ENCODE data around the gene AFMID.
"Not testable (repeated sequence)": the region's sequence is repeated elsewhere in the genome, so short reads cannot be mapped to it uniquely, and the experiment has no call there.

Gene AFMID

GRCh38 chr17:78223765-78224164 is 36.6 kb downstream of the AFMID start:
- DNase-seq (ENCODE audit: low read depth, low spot score): no peak

DNA sequence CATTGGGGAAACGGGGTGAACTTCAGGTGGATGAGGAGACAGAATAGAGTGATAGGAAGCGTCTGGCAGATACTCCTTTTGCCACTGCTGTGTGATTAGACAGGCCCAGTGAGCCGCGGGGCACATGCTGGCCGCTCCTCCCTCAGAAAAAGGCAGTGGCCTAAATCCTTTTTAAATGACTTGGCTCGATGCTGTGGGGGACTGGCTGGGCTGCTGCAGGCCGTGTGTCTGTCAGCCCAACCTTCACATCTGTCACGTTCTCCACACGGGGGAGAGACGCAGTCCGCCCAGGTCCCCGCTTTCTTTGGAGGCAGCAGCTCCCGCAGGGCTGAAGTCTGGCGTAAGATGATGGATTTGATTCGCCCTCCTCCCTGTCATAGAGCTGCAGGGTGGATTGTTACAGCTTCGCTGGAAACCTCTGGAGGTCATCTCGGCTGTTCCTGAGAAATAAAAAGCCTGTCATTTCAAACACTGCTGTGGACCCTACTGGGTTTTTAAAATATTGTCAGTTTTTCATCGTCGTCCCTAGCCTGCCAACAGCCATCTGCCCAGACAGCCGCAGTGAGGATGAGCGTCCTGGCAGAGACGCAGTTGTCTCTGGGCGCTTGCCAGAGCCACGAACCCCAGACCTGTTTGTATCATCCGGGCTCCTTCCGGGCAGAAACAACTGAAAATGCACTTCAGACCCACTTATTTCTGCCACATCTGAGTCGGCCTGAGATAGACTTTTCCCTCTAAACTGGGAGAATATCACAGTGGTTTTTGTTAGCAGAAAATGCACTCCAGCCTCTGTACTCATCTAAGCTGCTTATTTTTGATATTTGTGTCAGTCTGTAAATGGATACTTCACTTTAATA is 37.3 kb downstream of the AFMID start:
- no peak for DNase-seq (ENCODE audit: low read depth, low spot score)

DNA sequence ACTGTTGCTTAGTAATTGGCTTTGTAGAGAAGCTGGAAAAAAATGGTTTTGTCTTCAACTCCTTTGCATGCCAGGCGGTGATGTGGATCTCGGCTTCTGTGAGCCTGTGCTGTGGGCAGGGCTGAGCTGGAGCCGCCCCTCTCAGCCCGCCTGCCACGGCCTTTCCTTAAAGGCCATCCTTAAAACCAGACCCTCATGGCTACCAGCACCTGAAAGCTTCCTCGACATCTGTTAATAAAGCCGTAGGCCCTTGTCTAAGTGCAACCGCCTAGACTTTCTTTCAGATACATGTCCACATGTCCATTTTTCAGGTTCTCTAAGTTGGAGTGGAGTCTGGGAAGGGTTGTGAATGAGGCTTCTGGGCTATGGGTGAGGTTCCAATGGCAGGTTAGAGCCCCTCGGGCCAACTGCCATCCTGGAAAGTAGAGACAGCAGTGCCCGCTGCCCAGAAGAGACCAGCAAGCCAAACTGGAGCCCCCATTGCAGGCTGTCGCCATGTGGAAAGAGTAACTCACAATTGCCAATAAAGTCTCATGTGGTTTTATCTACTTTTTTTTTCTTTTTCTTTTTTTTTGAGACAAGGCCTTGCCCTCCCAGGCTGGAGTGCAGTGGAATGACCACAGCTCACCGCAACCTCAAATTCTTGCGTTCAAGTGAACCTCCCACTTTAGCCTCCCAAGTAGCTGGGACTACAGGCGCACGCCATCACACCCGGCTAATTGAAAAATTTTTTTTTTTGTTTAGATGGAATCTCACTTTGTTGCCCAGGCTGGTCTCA is 38.1 kb downstream of the AFMID start:
- no peak for DNase-seq (ENCODE audit: low read depth, low spot score)

DNA sequence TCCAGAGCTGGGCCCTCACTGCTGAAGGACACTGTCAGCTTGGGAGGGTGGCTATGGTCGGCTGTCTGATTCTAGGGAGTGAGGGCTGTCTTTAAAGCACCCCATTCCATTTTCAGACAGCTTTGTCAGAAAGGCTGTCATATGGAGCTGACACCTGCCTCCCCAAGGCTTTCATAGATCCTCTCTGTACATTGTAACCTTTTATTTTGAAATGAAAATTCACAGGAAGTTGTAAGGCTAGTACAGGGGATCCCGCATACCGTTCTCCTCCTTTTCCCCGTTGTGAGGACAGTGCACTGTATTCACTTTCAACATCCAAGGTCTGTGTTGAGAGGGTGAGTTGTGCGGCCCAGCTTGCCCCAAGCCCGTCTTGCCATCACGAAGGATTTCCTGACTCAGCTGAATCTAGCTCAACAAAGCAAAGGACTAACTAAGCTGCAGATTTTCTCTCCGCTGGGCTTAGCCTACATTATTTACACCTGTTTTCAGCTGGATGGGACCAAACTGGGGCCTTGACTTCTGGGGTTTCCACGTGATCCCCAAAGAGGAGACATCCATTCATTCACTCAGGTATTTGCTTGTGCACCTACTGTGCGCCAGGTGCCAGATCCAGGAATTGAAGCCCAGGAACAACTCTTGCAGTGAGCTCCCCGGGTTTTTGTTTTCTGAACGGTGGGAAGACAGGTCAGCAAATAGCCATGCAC is 39.0 kb downstream of the AFMID start:
- no peak for DNase-seq (ENCODE audit: low read depth, low spot score)

DNA sequence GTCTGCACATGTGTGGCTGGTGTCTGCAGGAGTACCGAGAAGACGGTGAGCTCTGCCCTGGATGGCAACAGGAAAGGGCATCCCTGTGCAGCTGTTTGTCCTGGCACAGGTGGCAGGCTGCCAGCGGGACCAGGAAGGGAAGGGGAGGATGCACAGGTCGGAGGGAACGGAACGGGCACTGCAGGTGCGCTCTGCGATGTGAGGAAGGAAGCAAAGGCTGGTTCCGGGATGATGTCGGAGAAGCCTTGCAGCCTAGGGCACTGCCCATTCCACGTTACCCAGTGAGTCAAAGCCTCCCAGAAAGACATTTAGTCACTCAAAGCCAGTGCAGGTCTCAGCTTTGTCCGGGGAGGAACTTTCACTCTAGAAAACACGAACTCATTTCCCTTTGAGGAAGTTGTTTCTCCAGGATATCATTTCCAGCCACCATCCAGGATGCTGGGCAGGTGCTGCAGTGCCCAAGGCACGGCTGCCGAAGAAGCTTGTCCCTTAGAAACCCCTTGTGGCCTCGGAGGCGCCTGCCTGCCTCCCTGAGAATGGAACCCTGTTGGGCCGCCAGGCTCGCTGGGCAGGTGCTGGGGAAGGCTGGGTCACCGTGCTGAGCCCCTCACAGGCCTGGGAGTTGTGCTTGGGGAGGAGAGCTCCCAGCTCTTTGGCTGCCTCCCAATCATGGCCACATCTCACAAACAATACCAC is 39.7 kb downstream of the AFMID start:
- DNase-seq (ENCODE audit: low read depth, low spot score): no peak

DNA sequence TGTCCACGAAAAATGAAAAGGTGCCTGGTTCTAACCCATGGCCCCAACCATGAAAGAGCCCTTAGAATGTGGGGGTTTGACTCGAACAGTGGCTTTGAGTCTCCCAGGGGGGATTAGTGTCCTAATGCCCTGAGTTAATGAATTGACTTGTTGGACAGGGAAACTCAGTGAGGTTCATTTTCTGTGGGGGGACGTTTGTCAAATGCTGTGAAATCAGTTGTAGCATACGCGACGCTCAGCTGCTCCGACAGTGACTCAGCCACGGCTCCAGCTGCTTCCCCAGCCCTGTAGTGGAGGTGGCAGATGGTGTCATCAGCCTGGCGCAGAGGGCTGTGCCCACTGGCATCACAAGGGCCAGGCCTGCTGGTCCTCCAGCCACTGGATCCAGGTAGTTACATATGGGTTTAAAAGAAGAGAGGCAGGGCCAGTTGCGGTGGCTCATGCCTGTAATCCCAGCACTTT is 40.3 kb downstream of the AFMID start:
- DNase-seq (ENCODE audit: low read depth, low spot score): no peak

- no peak for DNase-seq (ENCODE audit: low read depth, low spot score)
Measured at GRCh38 chr17:78228176-78228575, 41.0 kb downstream of the AFMID start.

GRCh38 chr17:78230252-78230962 is 43.2 kb downstream of the AFMID start:
- no peak for DNase-seq (ENCODE audit: low read depth, low spot score)

DNA sequence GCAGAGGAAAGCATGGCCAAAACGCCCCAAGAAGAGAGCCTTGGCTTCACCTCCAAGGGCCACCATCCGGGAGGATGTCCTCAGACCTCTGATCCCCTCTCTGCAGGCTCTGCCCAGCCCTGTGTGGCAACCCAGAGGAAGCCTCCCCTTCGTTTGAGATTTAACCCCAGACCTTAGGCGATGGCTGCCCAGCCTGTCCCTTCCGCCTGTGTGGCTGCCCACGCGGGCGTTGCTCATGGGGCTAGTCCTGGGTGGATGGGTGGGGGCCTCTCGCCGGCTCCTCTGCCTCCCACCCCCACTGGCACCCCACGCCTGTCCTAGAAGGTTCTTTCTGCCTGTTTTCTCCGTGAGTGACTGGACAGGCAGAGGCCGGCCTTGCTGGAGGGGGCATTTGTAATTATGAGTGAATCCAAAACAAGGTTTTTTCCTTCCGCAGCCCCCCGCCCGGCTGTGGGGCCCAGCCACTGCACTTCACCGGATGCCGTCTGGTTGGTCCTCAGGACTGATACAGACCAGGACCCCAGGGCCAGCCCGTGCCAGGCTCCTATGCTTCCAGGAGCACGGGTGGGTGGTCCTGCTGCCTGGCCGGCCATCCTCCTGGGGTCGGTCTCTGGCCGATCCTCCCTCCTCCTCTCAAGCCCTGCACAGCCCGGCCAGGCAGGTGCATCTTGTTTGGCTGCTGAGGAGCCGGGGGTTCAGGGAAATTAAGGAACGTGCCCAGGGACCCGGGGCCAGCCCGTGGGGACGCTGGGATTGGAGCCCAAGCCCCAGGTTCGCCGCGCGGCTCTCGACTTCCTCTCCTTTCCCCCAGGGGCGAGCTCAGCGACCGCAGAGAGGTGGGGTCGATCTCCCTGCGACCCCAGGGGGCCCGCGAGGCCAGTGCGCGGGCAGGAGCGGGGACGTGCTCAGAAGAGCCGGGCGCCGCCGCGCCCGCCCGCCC is 44.1 kb downstream of the AFMID start, which contains the start of gene TMEM235:
TMEM235 (plus strand) TSS at position 636 of the 940 bp plus-strand sequence. CDS start 393 bp downstream, outside the sequence.
- DNase-seq (ENCODE audit: low read depth, low spot score): no peak

DNA sequence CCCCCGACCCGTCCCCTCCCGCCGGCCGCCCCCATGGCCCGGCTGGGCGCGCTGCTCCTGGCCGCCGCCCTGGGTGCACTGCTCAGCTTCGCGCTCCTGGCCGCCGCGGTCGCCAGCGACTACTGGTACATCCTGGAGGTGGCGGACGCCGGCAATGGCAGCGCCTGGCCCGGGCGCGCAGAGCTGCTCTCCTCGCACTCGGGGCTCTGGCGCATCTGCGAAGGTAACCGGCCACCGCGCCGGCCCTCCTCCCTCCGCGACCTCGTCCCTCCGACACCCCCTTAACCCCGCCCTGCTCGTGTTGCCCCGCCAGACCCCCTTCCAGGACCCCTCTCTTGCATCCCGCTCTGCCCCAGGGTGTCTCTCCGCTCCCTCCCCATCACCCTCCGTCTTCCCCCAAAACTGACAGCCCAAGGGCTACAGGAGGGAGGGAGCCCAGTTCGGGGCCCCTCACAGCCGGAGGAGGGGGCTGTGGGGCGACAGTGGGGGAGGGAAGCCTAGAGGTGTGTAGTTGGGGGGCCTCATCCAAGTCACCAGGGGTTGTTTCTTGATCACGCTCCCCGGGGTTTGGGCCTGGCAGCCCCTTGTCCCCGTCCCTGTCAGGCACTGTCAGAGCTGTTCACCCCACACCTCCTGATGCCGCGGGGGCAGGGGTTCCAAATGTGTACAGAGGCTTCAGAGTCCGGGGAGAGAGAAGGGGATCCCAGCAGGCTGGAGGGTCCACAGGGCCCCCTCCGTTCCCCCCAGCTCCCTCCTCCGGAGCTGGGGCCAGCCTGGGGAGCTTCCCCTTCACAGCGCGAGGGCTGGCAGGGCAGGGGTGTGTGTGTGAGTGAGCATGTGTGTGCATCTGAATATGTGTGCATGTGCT is 45.1 kb downstream of the AFMID start:
- DNase-seq (ENCODE audit: low read depth, low spot score): no peak

DNA sequence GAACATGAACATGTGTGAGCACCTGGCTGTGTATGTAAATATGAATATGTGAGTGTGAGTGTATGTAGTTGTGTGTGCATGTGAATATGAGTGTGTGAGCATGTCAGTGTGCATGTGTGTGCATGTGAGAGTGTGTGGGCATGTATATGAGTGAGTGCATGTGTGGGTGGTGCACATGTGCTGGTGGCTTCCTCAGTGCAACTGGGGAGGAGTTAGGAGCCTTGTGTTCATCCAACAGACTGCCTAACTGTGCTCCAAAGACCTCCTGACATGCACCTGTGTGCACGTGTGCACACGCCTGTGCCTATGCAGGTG is 45.7 kb downstream of the AFMID start:
- no peak for DNase-seq (ENCODE audit: low read depth, low spot score)

- no peak for DNase-seq (ENCODE audit: low read depth, low spot score)
Measured at GRCh38 chr17:78233678-78234077, 46.5 kb downstream of the AFMID start.

- DNase-seq (ENCODE audit: low read depth, low spot score): no peak
Measured at GRCh38 chr17:78234261-78234865, 47.2 kb downstream of the AFMID start.

DNA sequence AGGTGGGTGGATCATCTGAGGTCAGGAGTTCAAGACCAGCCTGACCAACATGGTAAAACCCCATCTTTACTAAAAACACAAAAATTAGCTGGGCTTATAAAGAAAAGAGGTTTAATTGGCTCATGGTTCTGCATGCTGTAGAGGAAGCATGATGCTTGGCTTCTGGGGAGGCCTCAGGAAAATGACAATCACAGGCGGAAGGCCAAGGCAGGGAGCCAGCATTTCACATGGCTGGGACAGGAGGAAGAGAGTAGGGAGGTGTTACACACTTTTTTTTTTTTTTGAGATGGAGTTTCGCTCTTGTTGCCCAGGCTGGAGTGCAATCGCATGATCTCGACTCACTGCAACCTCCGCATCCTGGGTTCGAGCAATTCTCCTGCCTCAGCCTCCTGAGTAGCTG is 47.9 kb downstream of the AFMID start:
- DNase-seq (ENCODE audit: low read depth, low spot score): not testable (repeated sequence)

DNA sequence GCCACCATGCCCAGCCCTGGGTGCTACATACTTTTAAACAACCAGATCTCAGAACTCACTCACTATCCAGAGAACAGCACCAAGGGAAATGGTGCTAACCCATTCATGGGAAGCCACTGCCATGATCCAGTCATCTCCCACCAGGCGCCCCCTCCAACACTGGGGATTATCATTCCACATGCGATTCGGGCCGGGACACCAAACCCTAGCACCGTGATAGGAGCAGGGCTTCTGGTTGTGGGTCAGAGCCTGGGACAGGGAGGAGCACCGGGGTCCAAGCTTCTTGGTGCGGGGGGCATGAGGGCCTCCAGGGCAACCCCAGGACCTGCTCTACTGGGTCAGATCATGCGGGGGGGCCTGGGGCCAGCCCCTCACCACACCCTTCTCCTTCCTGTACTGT is 48.7 kb downstream of the AFMID start:
- DNase-seq (ENCODE audit: low read depth, low spot score): no peak

DNA sequence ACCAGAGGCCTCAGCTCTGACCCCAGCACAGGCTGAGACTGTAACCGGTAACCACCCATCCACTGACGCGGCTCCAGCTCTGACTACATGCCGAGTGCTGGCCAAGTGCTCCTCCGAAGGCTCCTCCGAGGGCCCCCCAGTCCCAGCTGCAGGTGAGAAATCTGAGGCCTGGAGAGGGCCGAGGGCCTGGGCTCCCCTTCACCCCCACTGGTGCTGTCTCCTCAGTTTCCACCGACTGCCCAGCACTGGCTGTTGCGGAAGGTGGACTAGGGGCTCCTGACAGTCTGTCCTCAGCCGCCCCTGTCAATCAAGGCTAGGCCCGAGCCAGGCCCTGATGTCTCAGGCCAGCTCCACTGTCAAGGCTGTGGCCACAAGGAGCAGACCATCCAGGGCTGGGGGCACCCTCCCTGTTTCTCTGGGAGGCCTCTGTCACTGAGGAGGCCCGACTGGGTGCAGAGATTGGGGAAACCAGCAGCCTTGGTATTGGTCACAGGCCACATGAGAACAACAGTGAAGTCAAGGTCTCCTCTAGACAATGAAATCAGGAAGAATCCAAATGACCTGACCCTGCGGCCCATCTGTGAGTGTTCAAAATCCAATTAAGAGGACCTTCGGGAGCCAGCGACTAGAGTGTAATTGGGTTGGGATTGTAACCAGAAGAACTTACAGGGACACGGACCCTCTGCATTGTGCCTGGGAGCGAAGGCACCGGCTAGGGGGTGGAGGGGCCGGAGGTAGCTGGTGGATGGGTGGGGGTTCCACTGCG is 49.4 kb downstream of the AFMID start:
- DNase-seq (ENCODE audit: low read depth, low spot score): no peak

GRCh38 chr17:78237401-78238012 is 50.3 kb downstream of the AFMID start:
- no peak for DNase-seq (ENCODE audit: low read depth, low spot score)
